GM12878 (cell line): ENCODE results near the gene PCDHB3. TPM values are rescaled to one million over a fixed set of nuclear protein-coding genes. Genes with fewer than 3 reads are reported as not detected.

Experiments
- ATAC-seq: fragments of 200-7000 bp; cut with Tn5 transposase; 3 replicates; pipeline ENCODE4 v1.9.1; 2020; ENCODE audit warnings: mild to moderate bottlenecking, moderate library complexity
- BruUV-seq: library from RNA; stranded (reverse); fragments of 400-500 nt; replicated peaks from 2 replicates; lab custom pipeline; 2021; lab: Mats Ljungman, UMichigan
- CTCF ChIA-PET: fragments of 300-600 bp; sonication (Branson Sonifier 250); formaldehyde crosslinking; extraction: SDS; loops from one replicate; lab custom pipeline; 2021; ENCODE audit warnings: inconsistent platforms; lab: Yijun Ruan, JAX
- POLR2A ChIA-PET: fragments of 350-600 bp; formaldehyde crosslinking; extraction: SDS; loops from one replicate; lab custom pipeline; 2021; ENCODE audit warnings: inconsistent platforms; lab: Charles Lee
- RAD21 ChIA-PET: fragments of 300-600 bp; sonication (Branson Sonifier 250); formaldehyde crosslinking; loops from one replicate; lab custom pipeline; 2023; ENCODE audit warnings: antibody characterized with exemption; ENCODE audit not compliant: unreplicated experiment; lab: Charles Lee
- SMC1A ChIA-PET: fragments of 300-600 bp; sonication (Branson Sonifier 250); formaldehyde crosslinking; loops from one replicate; lab custom pipeline; 2023; ENCODE audit not compliant: unreplicated experiment, uncharacterized antibody; lab: Charles Lee
- DNase-seq: peaks from one replicate; pipeline ENCODE4 v3.0.0-alpha.2; 2011; ENCODE audit warnings: low read depth, low spot score
- FAIRE-seq: peaks from 3 replicates; lab custom pipeline; 2011; peaks lifted over from hg19 to GRCh38; lab: Jason Lieb, UNC
- H2AFZ ChIP-seq: 2 replicates; pipeline ENCODE4 v1.6.0; 2011; ENCODE audit warnings: low read depth, low read length, control low read depth; ENCODE audit not compliant: control insufficient read depth
- H3K27ac ChIP-seq: 2 replicates; pipeline ENCODE4 v1.5.1; 2011; ENCODE audit warnings: control low read depth; ENCODE audit not compliant: control insufficient read depth, insufficient read depth
- H3K27me3 ChIP-seq, 2 experiments: replicated peaks in 1 of 2; 2 replicates each; pipeline versions ENCODE4 v1.6.0 to v1.6.1; 2011; ENCODE audit warnings: low read length in 1 of 2; ENCODE audit not compliant: control insufficient read depth in 2 of 2, insufficient read depth in 2 of 2
- H3K36me3 ChIP-seq, 2 experiments: 2 replicates each; pipeline ENCODE4 v1.5.1; 2011; ENCODE audit warnings: low read length in 1 of 2; ENCODE audit not compliant: control insufficient read depth in 2 of 2, insufficient read depth in 2 of 2
- H3K4me1 ChIP-seq: 2 replicates; pipeline ENCODE4 v1.6.1; 2011; ENCODE audit warnings: mild to moderate bottlenecking, low read length, moderate library complexity, mixed read lengths; ENCODE audit not compliant: control insufficient read depth, insufficient read depth
- H3K4me2 ChIP-seq: 2 replicates; pipeline ENCODE4 v1.6.0; 2011; ENCODE audit warnings: control low read depth; ENCODE audit not compliant: control insufficient read depth, insufficient read depth
- H3K4me3 ChIP-seq: fragments of 200-600 bp; sonication (generic); 2 replicates; pipeline ENCODE4 v1.5.1; 2016
- H3K79me2 ChIP-seq: 2 replicates; pipeline ENCODE4 v1.6.0; 2011; ENCODE audit warnings: low read length; ENCODE audit not compliant: control insufficient read depth, insufficient read depth
- H3K9ac ChIP-seq: 2 replicates; pipeline ENCODE4 v1.8.0; 2011; ENCODE audit warnings: low read length, control low read depth, mixed read lengths; ENCODE audit not compliant: control insufficient read depth, insufficient read depth
- H3K9me3 ChIP-seq: replicated peaks from 3 replicates; pipeline ENCODE4 v1.5.1; 2011; ENCODE audit warnings: mild to moderate bottlenecking, low read length; ENCODE audit not compliant: control insufficient read depth, insufficient read depth
- H4K20me1 ChIP-seq: 2 replicates; pipeline ENCODE4 v1.6.0; 2011; ENCODE audit not compliant: control insufficient read depth, insufficient read depth
- CTCF ChIP-seq, 3 experiments: IDR thresholded peaks in 2 of 3; conservative IDR thresholded peaks in 1 of 3; 2 replicates each; pipeline ENCODE4 v1.5.1; 2011; ENCODE audit warnings: low read depth in 3 of 3, low read length in 3 of 3, mild to moderate bottlenecking in 3 of 3, control low read depth in 2 of 3, moderate library complexity in 2 of 3, inconsistent platforms in 1 of 3, mixed read lengths in 1 of 3; ENCODE audit not compliant: control insufficient read depth in 2 of 3, insufficient read depth in 1 of 3; ENCODE audit errors: extremely low read depth in 1 of 3
- RAD21 ChIP-seq: IDR thresholded peaks from 2 replicates; pipeline ENCODE4 v1.6.1; 2011; ENCODE audit warnings: mild to moderate bottlenecking, low read depth, low read length, moderate library complexity; ENCODE audit not compliant: insufficient read depth
- RCOR1 ChIP-seq: conservative IDR thresholded peaks from 2 replicates; pipeline ENCODE4 v1.6.1; 2012; ENCODE audit warnings: low read depth, low read length, improper control_type of control experiment
- STAT1 ChIP-seq: fragments of 450-650 bp; conservative IDR thresholded peaks from 2 replicates; pipeline ENCODE4 v1.6.1; 2014; ENCODE audit warnings: antibody characterized with exemption, mild to moderate bottlenecking
- YY1 ChIP-seq: IDR thresholded peaks from 2 replicates; pipeline ENCODE4 v1.6.1; 2011; ENCODE audit warnings: low read depth, mild to moderate bottlenecking, low read length
- WGBS: methylation state at CpG from one replicate; pipeline ENCODE4 v1.1.6; 2016; ENCODE audit warnings: low lambda C conversion rate; ENCODE audit not compliant: insufficient replicate concordance, insufficient coverage; ENCODE audit errors: missing lambda C conversion rate; 5-methylcytosine and 5-hydroxymethylcytosine counted together
- in situ Hi-C: fragments of 300-500 bp; cut with MboI; formaldehyde crosslinking; loops from 9 replicates; pipeline ENCODE4 v1.14.3; 2018; ENCODE audit warnings: mixed read lengths
- intact Hi-C: fragments of 100-400 bp; cut with micrococcal nuclease; formaldehyde crosslinking; loops from one replicate; pipeline ENCODE4 v1.14.2; 2022; ENCODE audit not compliant: unreplicated experiment
- polyA plus RNA-seq, 11 experiments: library from polyadenylated mRNA; depleted of rRNA in 4 of 11; unstranded in 6 of 11; stranded (reverse) in 5 of 11; fragments of >200 nt; fragmentation: Nextera tagmentation in 4 of 11; fragmentation: Illumina TruSeq in 1 of 11; extraction: Ambion mirVana in 4 of 11; extraction: Trizol in 1 of 11; gene quantifications; 1 replicate in 1 of 11; 2 replicates in 10 of 11; pipeline versions ENCODE4 v1.2.1 to v1.2.3, GENCODE V29; 2011 to 2016; ENCODE audit warnings: inconsistent platforms in 2 of 11, missing spikeins in 2 of 11, low read depth in 1 of 11
- total RNA-seq, 4 experiments: library from RNA; depleted of rRNA in 3 of 4; stranded (reverse); fragments of >200 nt in 3 of 4; fragmentation: Illumina TruSeq in 1 of 4; extraction: Trizol in 1 of 4; gene quantifications; 2 replicates each; pipeline versions ENCODE4 v1.2.1 to v1.2.3, GENCODE V29; 2013 to 2021
- TF ChIP-seq, protein P1 (sequence below): fragments of 450-650 bp; IDR thresholded peaks from 2 replicates; pipeline ENCODE4 v1.6.1; 2017; ENCODE audit warnings: low read depth, mild to moderate bottlenecking, moderate library complexity

PCDHB3 gene
- total and polyA plus RNA-seq, 10 of the 15 experiments (the other 5 are each of a cell fraction or from before 2014, with no cell fraction given) = not detected

DNA sequence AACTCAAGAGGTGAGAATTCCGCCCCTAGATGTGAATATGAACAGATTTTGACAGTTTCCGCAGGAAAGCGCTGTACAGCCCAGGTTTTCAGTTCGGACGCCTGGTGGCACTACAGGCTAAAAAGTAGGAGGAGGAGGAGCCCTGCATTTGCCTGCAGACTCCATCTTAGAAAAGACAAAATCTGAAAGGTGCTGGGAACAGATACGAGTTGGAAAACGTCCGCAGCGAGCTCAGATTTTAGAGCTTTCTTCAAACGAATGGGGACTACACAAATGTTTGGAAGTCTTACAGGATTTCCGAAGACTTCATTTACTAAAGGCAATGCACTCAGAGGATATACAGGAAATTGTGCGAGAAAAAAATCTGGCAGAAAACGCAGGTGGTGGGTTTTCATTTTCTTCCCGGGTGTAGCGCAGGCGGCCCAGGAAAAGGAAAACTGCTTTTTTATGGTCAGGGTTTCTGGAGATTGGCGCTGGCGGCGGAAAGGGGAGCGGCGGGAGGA is 15.7 kb upstream of the PCDHB3 start:
- Histone ChIP-seq H3K27ac (no peak overlapping the region), H3K4me1 (no peaks in the 10 kb centered on the region), H3K79me2 (no peaks in the 10 kb centered on the region), H3K9me3 (no peaks in the 10 kb centered on the region), H2AFZ (no peak overlapping the region), H3K27me3 (no peaks in the 10 kb centered on the region), H3K4me2 (no peak overlapping the region), H3K9ac (no peak overlapping the region), H4K20me1 (no peaks in the 10 kb centered on the region), H3K4me3 (no peak overlapping the region), H3K36me3 (no peaks in the 10 kb centered on the region)
- ChIA-PET CTCF (no interaction called here), RAD21 (interaction anchor here (0.7 kb wide), 1 partner anchor 328 kb away, joined by 3 read pairs; the partner anchor contains the start of gene PCDHGA10), POLR2A (no interaction called here), SMC1A (no interaction called here)
- BruUV-seq = no TSS peak
- TF ChIP-seq, protein P1, sequence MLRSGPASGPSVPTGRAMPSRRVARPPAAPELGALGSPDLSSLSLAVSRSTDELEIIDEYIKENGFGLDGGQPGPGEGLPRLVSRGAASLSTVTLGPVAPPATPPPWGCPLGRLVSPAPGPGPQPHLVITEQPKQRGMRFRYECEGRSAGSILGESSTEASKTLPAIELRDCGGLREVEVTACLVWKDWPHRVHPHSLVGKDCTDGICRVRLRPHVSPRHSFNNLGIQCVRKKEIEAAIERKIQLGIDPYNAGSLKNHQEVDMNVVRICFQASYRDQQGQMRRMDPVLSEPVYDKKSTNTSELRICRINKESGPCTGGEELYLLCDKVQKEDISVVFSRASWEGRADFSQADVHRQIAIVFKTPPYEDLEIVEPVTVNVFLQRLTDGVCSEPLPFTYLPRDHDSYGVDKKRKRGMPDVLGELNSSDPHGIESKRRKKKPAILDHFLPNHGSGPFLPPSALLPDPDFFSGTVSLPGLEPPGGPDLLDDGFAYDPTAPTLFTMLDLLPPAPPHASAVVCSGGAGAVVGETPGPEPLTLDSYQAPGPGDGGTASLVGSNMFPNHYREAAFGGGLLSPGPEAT = no peak
- TF ChIP-seq RAD21 (peak; percentile 46), RCOR1 (no peak), STAT1 (no peak), YY1 (peak; percentile 83), CTCF (IDR thresholded peaks at IDR 0.05 in 2 of 3, conservative IDR thresholded peaks at IDR 0.05 in 1 of 3; ENCODE audit: control insufficient read depth in 2 of 3, extremely low read depth in 1 of 3, insufficient read depth in 1 of 3, low read depth in 3 of 3, low read length in 3 of 3) (peak in 1 of 3 experiments; percentile 18; a peak in 1 of 6 replicates)
- 26% methylated on average over 21 of the region's 21 CpGs for WGBS
- in situ Hi-C loops = no loop called here
- intact Hi-C loops = no loop called here
- DNase-seq (no peak), ATAC-seq (peak; percentile 51; the same call in 2 of the 3 replicates), FAIRE-seq (no peak)
